ENCODE data around the gene MRPS26. TPM values are rescaled to one million over a fixed set of nuclear protein-coding genes. Genes with fewer than 3 reads are reported as not detected.

Gene MRPS26
- total RNA-seq, 1 experiment from 2014 or later, result 105 TPM

GRCh38 chr20:3071610-3072529 lies 26.0 kb downstream of the MRPS26 start, which contains the start of gene OXT (continued):
- TF ChIP-seq ZSCAN18 (CRISPR knock-in tag; IDR thresholded peaks at IDR 0.05), result no peak
- peak; percentile 92; the same call in 1 of the 2 replicates for TF ChIP-seq ZNF232 (CRISPR knock-in tag; IDR thresholded peaks at IDR 0.05)
- TF ChIP-seq ZNF263 (CRISPR knock-in tag; IDR thresholded peaks at IDR 0.05; ENCODE audit: low read depth), result peak; percentile 60; the same call in 1 of the 2 replicates
- TF ChIP-seq, protein P1, sequence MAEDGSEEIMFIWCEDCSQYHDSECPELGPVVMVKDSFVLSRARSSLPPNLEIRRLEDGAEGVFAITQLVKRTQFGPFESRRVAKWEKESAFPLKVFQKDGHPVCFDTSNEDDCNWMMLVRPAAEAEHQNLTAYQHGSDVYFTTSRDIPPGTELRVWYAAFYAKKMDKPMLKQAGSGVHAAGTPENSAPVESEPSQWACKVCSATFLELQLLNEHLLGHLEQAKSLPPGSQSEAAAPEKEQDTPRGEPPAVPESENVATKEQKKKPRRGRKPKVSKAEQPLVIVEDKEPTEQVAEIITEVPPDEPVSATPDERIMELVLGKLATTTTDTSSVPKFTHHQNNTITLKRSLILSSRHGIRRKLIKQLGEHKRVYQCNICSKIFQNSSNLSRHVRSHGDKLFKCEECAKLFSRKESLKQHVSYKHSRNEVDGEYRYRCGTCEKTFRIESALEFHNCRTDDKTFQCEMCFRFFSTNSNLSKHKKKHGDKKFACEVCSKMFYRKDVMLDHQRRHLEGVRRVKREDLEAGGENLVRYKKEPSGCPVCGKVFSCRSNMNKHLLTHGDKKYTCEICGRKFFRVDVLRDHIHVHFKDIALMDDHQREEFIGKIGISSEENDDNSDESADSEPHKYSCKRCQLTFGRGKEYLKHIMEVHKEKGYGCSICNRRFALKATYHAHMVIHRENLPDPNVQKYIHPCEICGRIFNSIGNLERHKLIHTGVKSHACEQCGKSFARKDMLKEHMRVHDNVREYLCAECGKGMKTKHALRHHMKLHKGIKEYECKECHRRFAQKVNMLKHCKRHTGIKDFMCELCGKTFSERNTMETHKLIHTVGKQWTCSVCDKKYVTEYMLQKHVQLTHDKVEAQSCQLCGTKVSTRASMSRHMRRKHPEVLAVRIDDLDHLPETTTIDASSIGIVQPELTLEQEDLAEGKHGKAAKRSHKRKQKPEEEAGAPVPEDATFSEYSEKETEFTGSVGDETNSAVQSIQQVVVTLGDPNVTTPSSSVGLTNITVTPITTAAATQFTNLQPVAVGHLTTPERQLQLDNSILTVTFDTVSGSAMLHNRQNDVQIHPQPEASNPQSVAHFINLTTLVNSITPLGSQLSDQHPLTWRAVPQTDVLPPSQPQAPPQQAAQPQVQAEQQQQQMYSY (CRISPR knock-in tag; IDR thresholded peaks at IDR 0.05), result peak; percentile 59
- TF ChIP-seq NR2C2 (CRISPR knock-in tag; IDR thresholded peaks at IDR 0.05), result no peak; the same call in 1 of the 2 replicates
- TF ChIP-seq, protein P2, sequence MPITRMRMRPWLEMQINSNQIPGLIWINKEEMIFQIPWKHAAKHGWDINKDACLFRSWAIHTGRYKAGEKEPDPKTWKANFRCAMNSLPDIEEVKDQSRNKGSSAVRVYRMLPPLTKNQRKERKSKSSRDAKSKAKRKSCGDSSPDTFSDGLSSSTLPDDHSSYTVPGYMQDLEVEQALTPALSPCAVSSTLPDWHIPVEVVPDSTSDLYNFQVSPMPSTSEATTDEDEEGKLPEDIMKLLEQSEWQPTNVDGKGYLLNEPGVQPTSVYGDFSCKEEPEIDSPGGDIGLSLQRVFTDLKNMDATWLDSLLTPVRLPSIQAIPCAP (CRISPR knock-in tag; IDR thresholded peaks at IDR 0.05), result peak; percentile 91; the same call in 1 of the 2 replicates
- TF ChIP-seq IRF2 (CRISPR knock-in tag; IDR thresholded peaks at IDR 0.05; ENCODE audit: borderline replicate concordance, low read depth), result no peak
- TF ChIP-seq, protein P3, sequence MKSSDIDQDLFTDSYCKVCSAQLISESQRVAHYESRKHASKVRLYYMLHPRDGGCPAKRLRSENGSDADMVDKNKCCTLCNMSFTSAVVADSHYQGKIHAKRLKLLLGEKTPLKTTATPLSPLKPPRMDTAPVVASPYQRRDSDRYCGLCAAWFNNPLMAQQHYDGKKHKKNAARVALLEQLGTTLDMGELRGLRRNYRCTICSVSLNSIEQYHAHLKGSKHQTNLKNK (CRISPR knock-in tag; IDR thresholded peaks at IDR 0.05), result no peak
- no peak for TF ChIP-seq NFATC4 (CRISPR knock-in tag; IDR thresholded peaks at IDR 0.05)
- TF ChIP-seq ATF2 (CRISPR knock-in tag; IDR thresholded peaks at IDR 0.05; ENCODE audit: borderline replicate concordance, low read depth), result no peak; the same call in 1 of the 2 replicates
- TF ChIP-seq, protein P4, sequence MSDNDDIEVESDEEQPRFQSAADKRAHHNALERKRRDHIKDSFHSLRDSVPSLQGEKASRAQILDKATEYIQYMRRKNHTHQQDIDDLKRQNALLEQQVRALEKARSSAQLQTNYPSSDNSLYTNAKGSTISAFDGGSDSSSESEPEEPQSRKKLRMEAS (CRISPR knock-in tag; IDR thresholded peaks at IDR 0.05), result peak; percentile 98
- no peak for TF ChIP-seq ZNF416 (CRISPR knock-in tag; IDR thresholded peaks at IDR 0.05)
- no peak for TF ChIP-seq GRHL2 (CRISPR knock-in tag; IDR thresholded peaks at IDR 0.05; ENCODE audit: insufficient replicate concordance, severe bottlenecking)
- TF ChIP-seq ZNF219 (CRISPR knock-in tag; IDR thresholded peaks at IDR 0.05; ENCODE audit: borderline replicate concordance), result 0 out of 2 replicates have a peak, but pooled peaks have one; percentile 71
- TF ChIP-seq PRRX2 (CRISPR knock-in tag; IDR thresholded peaks at IDR 0.05), result no peak
- TF ChIP-seq ETV6 (CRISPR knock-in tag; IDR thresholded peaks at IDR 0.05), result peak; percentile 94
- TF ChIP-seq GABPB1 (CRISPR knock-in tag; IDR thresholded peaks at IDR 0.05), result no peak
- TF ChIP-seq TEAD1 (CRISPR knock-in tag; IDR thresholded peaks at IDR 0.05), result peak; percentile 89; the same call in 1 of the 2 replicates

Measured in WTC11 (cell line).